Upper lobe of left lung (tissue), 4 donors: ENCODE data around the gene RNF5.

Source experiments
- POLR2A ChIP-seq, 4 donors: fragments of 450-650 bp; IDR thresholded peaks; one replicate each; pipeline ENCODE4 v1.5.1; 2016 to 2017; ENCODE audit warnings: antibody characterized with exemption in 4 of 4, mild to moderate bottlenecking in 2 of 4
- POLR2AphosphoS5 ChIP-seq, 2 donors: sonication (generic); formaldehyde crosslinking; IDR thresholded peaks; one replicate each; pipeline ENCODE4 v1.5.1; 2017; ENCODE audit warnings: antibody characterized with exemption in 2 of 2
- TF ChIP-seq, protein P1 (sequence below), 6 experiments: fragments of 450-650 bp in 4 of 6; fragments of 200-600 bp in 2 of 6; sonication (generic) in 2 of 6; IDR thresholded peaks; one replicate each; pipeline ENCODE4 v1.5.1; 2016 to 2019; ENCODE audit warnings: antibody characterized with exemption in 6 of 6

DNA sequence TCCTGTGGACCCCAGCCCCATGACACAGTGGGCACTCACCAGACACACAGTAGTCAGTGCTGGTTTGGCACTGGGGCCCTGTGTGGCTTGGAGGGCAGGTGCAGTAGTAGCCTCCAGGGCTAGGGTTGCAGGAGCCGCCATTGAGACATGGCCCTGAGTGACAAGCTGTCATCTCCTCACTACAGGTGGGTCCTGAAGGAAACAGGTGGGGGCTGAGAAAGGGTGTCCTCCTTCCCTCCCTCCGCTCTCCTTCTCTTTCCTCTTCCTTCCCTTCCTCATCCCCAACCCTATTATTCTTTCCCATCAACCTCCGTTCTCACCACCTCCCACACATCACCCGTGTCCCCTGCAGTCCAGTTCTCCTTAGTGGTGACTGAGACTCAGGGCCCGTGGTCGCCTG is 35.4 kb downstream of the RNF5 start:
- no peak for TF ChIP-seq POLR2AphosphoS5 (IDR thresholded peaks at IDR 0.05)
- TF ChIP-seq, protein P1, sequence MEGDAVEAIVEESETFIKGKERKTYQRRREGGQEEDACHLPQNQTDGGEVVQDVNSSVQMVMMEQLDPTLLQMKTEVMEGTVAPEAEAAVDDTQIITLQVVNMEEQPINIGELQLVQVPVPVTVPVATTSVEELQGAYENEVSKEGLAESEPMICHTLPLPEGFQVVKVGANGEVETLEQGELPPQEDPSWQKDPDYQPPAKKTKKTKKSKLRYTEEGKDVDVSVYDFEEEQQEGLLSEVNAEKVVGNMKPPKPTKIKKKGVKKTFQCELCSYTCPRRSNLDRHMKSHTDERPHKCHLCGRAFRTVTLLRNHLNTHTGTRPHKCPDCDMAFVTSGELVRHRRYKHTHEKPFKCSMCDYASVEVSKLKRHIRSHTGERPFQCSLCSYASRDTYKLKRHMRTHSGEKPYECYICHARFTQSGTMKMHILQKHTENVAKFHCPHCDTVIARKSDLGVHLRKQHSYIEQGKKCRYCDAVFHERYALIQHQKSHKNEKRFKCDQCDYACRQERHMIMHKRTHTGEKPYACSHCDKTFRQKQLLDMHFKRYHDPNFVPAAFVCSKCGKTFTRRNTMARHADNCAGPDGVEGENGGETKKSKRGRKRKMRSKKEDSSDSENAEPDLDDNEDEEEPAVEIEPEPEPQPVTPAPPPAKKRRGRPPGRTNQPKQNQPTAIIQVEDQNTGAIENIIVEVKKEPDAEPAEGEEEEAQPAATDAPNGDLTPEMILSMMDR (IDR thresholded peaks at IDR 0.05): no peak
- TF ChIP-seq POLR2A (IDR thresholded peaks at IDR 0.05): no peak
